ENCODE data around the gene RASA3. TPM values are rescaled to one million over a fixed set of nuclear protein-coding genes. Genes with fewer than 3 reads are reported as not detected.

RASA3 gene
- polyA plus RNA-seq, 1 experiment: 31.4 TPM

DNA sequence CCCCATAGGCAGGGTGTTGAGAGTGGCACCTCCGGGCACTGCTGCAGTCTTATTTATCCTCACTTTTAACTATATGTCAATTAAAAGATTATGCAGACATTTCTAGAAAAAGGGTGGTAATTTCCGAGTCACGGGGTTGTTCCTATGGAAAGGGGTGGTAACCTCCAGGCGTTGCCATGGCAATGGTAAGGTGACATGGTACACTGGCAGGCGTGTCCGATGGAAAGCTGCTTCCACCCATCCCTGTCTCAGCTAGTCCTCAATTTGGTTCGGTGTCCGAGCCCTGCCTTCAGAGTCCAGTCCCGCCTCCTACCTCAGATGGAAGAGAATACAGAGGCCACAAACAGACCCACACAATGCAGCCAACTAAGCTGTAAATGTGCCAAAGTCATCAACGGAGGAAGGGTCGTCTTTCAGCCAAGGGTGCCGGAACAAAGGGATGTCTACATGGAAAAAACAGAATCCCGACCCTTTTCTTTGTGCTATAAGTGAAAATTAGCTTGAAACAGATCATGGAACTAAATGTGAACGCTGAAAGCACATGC, 85.9 kb downstream of the RASA3 start:
- POLR2A ChIA-PET: no interaction called here
- no peaks in the 10 kb centered on the region for H3K27me3 ChIP-seq (ENCODE audit: control insufficient read depth, insufficient read depth, low read length)
- no peak overlapping the region for H3K4me3 ChIP-seq (ENCODE audit: low read depth, low read length)
- CTCF ChIA-PET: interaction anchor here (0.8 kb wide), 1 partner anchor 19 kb away, joined by 3 read pairs; no protein-coding TSS in a partner anchor
- TF ChIP-seq, protein P1, sequence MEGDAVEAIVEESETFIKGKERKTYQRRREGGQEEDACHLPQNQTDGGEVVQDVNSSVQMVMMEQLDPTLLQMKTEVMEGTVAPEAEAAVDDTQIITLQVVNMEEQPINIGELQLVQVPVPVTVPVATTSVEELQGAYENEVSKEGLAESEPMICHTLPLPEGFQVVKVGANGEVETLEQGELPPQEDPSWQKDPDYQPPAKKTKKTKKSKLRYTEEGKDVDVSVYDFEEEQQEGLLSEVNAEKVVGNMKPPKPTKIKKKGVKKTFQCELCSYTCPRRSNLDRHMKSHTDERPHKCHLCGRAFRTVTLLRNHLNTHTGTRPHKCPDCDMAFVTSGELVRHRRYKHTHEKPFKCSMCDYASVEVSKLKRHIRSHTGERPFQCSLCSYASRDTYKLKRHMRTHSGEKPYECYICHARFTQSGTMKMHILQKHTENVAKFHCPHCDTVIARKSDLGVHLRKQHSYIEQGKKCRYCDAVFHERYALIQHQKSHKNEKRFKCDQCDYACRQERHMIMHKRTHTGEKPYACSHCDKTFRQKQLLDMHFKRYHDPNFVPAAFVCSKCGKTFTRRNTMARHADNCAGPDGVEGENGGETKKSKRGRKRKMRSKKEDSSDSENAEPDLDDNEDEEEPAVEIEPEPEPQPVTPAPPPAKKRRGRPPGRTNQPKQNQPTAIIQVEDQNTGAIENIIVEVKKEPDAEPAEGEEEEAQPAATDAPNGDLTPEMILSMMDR (IDR thresholded peaks at IDR 0.05; ENCODE audit: insufficient read depth, low read depth, low read length): no peak
- no peak for DNase-seq (ENCODE audit: low read depth)
- H3K36me3 ChIP-seq (ENCODE audit: control insufficient read depth, insufficient read depth, low read length): peaks cover 16% of the 10 kb centered on the region

DNA sequence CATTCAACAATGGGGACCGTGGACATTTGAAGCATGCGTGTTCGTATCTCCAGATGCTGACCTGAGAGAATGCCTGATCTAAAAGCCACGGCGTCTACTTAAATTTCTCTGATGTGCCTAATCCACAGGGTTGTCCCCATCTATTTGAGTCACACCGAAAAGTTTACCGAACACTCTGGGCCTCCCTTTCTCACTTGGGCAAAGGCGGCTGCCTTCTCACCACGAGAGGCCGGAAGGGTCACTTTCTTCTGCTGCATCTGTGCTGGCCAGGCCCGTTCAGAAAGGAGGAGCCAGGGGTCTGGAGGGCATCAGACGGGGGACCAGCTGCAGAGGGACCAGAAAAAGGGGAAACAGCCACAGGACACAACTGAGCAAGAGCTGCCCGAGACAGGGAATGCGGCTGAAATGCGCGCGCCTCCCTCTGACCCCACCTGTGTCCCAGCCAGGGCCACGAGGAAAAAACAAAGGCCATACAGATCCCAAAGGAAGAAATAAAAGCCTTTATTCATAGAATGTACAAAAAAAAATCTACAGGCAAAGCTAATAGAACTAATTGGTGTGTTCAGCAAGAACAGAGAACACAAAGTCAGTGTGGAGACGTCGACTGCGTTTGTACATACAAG, 87.2 kb downstream of the RASA3 start:
- CTCF ChIA-PET: no interaction called here
- POLR2A ChIA-PET: no interaction called here
- no peak for DNase-seq (ENCODE audit: low read depth)
- H3K36me3 ChIP-seq (ENCODE audit: control insufficient read depth, insufficient read depth, low read length): peaks cover 18% of the 10 kb centered on the region
- TF ChIP-seq, protein P1 (IDR thresholded peaks at IDR 0.05; ENCODE audit: insufficient read depth, low read depth, low read length): no peak
- H3K27me3 ChIP-seq (ENCODE audit: control insufficient read depth, insufficient read depth, low read length): no peaks in the 10 kb centered on the region
- no peak overlapping the region for H3K4me3 ChIP-seq (ENCODE audit: low read depth, low read length)

DNA sequence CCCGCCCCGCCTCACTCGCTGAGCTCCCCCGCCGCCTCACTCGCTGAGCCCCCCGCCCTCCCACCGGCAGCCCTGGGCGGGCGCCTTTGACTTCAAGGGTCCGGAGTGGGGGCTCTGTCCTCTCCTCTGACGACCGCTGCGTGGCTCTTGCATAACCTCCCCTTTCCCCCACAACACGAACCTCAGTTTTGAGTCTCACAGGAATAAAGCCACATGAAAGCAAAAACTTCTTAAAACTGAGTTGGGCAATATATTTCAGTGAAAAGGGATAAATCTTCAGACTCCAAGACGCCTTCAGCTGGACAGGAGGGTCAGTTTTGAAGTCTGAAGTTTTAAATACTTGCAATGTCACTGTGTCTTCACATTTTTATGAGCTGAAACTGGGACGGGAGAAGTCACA, 87.9 kb downstream of the RASA3 start:
- TF ChIP-seq, protein P1 (IDR thresholded peaks at IDR 0.05; ENCODE audit: insufficient read depth, low read depth, low read length): no peak
- ChIA-PET CTCF (no interaction called here), POLR2A (no interaction called here)
- no peak overlapping the region for H3K4me3 ChIP-seq (ENCODE audit: low read depth, low read length)
- H3K36me3 ChIP-seq (ENCODE audit: control insufficient read depth, insufficient read depth, low read length): peaks cover 16% of the 10 kb centered on the region
- DNase-seq (ENCODE audit: low read depth): no peak
- H3K27me3 ChIP-seq (ENCODE audit: control insufficient read depth, insufficient read depth, low read length): no peaks in the 10 kb centered on the region

DNA sequence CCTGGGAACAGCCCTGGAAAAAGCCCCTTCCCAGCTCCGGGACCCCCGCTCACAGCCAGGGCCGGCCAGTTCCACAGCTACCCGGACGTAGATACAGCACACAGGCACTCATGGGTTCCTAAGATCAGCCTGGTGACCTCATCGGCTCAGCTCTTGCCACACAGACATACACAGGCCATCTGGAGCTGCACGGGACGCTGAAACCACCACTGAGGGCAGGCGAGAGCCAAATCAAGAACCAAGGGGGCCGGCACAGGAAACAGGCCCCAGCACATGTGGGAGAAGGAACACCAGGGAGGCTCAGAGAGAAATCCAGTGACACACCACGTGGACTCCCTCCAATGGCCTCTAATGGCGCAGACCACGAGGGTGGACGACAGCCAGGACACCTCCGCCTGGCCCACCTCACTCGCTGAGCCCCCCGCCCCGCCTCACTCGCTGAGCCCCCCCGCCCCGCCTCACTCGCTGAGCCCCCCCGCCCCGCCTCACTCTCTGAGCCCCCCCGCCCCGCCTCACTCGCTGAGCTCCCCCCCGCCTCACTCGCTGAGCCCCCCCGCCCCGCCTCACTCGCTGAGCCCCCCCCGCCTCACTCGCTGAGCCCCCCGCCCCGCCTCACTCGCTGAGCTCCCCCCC, 88.9 kb downstream of the RASA3 start:
- ChIA-PET CTCF (interaction anchor here (1.0 kb wide), 1 partner anchor 9 kb away, joined by 3 read pairs; no protein-coding TSS in a partner anchor), POLR2A (no interaction called here)
- no peak for DNase-seq (ENCODE audit: low read depth)
- H3K27me3 ChIP-seq (ENCODE audit: control insufficient read depth, insufficient read depth, low read length): no peaks in the 10 kb centered on the region
- TF ChIP-seq, protein P1 (IDR thresholded peaks at IDR 0.05; ENCODE audit: insufficient read depth, low read depth, low read length): peak; percentile 44
- H3K36me3 ChIP-seq (ENCODE audit: control insufficient read depth, insufficient read depth, low read length): peaks cover 17% of the 10 kb centered on the region
- H3K4me3 ChIP-seq (ENCODE audit: low read depth, low read length): no peak overlapping the region

DNA sequence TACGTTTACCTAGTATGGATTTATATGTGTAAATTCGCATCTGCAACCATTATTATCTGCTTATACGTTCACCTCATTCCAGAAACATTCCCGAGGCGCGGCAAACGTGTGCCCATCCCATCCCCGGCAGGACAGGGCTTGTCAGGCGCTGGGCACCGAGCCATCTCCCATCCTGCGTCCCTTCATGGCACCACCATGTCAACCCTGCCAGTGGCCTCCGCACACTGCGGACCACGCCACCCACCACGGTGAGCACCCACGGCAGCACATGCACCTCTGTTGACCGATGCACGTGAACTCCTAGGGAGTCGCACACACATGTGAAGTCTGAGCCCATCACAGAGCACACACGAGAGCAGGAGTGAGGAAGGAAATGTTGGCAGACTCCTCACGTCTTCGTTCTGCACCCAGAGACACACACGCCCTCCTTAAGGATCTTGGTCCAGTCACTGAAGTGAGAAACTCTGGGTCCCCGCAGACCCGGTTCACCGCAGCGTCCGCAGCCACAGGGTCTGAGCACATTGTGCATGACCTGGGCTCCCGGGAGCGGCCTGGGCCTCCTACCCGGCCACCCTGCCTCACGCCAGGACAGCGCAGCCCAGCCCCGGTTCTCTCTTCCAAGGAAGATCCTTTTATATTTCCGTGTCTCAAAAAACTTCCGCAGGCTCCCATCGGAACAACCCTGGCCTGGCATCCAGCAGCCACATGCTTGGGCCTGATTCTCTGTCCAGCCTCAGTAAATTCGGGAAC, 90.2 kb downstream of the RASA3 start:
- Histone ChIP-seq H3K36me3 (ENCODE audit: control insufficient read depth, insufficient read depth, low read length) (peaks cover 16% of the 10 kb centered on the region), H3K4me3 (ENCODE audit: low read depth, low read length) (no peak overlapping the region), H3K27me3 (ENCODE audit: control insufficient read depth, insufficient read depth, low read length) (no peaks in the 10 kb centered on the region)
- POLR2A ChIA-PET: no interaction called here
- TF ChIP-seq, protein P1 (IDR thresholded peaks at IDR 0.05; ENCODE audit: insufficient read depth, low read depth, low read length): no peak
- DNase-seq (ENCODE audit: low read depth): no peak
- CTCF ChIA-PET: interaction anchor here (1.0 kb wide), 1 partner anchor 8 kb away, joined by 3 read pairs; no protein-coding TSS in a partner anchor

All from BJ (cell line).